Measurements from ENCODE around the gene SOST.

GRCh38 chr17:43713494-43714162 lies 45.0 kb downstream of the SOST start:
- TF ChIP-seq, protein P1, sequence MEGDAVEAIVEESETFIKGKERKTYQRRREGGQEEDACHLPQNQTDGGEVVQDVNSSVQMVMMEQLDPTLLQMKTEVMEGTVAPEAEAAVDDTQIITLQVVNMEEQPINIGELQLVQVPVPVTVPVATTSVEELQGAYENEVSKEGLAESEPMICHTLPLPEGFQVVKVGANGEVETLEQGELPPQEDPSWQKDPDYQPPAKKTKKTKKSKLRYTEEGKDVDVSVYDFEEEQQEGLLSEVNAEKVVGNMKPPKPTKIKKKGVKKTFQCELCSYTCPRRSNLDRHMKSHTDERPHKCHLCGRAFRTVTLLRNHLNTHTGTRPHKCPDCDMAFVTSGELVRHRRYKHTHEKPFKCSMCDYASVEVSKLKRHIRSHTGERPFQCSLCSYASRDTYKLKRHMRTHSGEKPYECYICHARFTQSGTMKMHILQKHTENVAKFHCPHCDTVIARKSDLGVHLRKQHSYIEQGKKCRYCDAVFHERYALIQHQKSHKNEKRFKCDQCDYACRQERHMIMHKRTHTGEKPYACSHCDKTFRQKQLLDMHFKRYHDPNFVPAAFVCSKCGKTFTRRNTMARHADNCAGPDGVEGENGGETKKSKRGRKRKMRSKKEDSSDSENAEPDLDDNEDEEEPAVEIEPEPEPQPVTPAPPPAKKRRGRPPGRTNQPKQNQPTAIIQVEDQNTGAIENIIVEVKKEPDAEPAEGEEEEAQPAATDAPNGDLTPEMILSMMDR (IDR thresholded peaks at IDR 0.05), result no peak
- TF ChIP-seq POLR2AphosphoS5 (IDR thresholded peaks at IDR 0.05) (no peak), POLR2A (IDR thresholded peaks at IDR 0.05) (no peak)
